Fibroblast of the aortic adventitia (primary cell): ENCODE results near the gene SIM2. TPM values are rescaled to one million over a fixed set of nuclear protein-coding genes. Genes with fewer than 3 reads are reported as not detected.

Source experiments
- DNase-seq: peaks from one replicate; pipeline ENCODE4 v3.0.0-alpha.2; 2010; ENCODE audit warnings: low read depth
- H3K4me3 ChIP-seq: 2 replicates; pipeline ENCODE4 v1.5.1; 2011; ENCODE audit warnings: low read depth, mild to moderate bottlenecking, control low read depth, low read length, moderate library complexity
- total RNA-seq: library from RNA; depleted of rRNA; stranded (reverse); fragments of >200 nt; gene quantifications from 2 replicates; pipeline ENCODE4 v1.2.3, GENCODE V29; 2012; ENCODE audit warnings: low replicate concordance
- TF ChIP-seq, protein P1 (sequence below): IDR thresholded peaks from 2 replicates; pipeline ENCODE4 v1.5.1; 2011; ENCODE audit warnings: mild to moderate bottlenecking, low read length, control low read depth, inconsistent platforms; ENCODE audit not compliant: insufficient read depth

SIM2 gene
- total RNA-seq, 1 donor, result 0.18 TPM

DNA sequence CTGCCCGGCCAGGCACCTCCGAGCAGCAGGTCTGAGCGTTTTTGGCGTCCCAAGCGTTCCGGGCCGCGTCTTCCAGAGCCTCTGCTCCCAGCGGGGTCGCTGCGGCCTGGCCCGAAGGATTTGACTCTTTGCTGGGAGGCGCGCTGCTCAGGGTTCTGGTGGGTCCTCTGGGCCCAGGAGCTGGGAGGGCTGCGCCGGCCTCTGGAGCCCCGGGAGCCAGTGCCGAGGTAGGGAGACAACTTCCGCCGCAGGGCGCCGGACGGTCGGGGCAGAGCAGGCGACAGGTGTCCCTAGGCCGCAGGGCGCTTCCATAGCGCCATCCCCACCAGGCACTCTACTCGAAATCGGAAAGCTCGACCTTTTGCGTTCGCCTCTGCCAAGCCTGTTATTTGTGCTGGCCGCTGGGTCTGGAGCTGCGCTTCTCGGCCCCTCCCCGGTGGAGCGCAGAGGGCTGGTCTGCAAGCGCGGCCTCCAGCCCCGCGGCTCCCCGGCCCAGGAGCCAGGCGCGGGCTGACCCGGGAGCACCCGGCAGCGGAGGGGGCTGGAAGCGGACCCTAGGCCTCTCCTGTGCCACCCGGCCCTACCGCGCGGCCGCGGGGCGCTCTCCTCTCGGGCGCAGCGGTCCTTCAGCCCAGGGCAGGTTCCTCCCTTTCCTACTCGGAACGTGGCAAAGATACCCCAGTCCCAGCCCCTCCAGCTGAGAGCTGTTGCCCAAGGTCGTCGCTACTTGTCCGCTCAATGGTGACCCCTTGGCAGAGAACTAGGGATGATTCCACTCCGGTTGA is 2.2 kb downstream of the SIM2 start:
- TF ChIP-seq, protein P1, sequence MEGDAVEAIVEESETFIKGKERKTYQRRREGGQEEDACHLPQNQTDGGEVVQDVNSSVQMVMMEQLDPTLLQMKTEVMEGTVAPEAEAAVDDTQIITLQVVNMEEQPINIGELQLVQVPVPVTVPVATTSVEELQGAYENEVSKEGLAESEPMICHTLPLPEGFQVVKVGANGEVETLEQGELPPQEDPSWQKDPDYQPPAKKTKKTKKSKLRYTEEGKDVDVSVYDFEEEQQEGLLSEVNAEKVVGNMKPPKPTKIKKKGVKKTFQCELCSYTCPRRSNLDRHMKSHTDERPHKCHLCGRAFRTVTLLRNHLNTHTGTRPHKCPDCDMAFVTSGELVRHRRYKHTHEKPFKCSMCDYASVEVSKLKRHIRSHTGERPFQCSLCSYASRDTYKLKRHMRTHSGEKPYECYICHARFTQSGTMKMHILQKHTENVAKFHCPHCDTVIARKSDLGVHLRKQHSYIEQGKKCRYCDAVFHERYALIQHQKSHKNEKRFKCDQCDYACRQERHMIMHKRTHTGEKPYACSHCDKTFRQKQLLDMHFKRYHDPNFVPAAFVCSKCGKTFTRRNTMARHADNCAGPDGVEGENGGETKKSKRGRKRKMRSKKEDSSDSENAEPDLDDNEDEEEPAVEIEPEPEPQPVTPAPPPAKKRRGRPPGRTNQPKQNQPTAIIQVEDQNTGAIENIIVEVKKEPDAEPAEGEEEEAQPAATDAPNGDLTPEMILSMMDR, result no peak
- H3K4me3 ChIP-seq, result peak overlapping the region; percentile 17
- DNase-seq, result no peak

DNA sequence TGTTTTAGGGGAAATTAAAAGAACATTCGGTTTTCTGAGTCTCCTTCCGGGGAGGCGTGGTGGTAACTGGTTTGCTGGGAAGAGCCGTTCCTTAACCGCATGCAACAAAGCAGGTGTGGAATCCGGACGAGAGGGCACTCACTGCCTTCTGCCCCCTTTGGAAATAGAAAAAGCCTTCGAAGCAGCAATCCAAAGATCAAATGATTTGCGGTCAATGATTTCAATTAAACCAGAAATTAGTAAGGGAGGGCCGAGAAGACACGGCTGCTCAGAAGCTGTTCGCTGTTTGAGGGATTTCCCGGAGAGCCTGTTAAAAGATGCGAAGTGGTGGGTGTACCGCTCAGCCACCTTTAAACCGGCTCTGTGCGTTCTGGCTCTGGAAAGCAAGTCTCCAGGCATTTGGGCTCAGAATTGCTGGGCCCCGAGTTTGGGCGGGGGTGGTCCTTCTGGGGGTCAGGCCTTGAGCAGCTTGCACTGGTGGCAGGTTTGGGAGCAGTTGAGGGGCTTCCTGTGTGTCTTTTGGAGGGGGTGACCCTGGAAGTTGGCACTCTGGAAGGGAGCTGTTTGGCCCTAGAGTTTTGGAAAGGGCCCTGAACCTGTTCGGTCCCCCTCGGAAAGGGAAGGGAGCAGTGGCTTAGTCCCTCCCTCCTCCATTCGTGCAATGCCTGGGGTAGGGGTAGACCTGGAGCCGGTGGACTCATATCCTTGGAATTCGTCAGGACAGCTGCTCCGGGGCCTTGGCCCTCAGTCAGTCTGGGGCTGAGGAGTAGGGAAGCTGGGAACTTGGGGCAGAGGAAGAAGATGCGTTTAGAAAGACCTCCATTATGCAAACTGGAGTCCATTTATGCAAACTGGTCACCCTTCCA is 3.1 kb downstream of the SIM2 start:
- no peak for DNase-seq
- TF ChIP-seq, protein P1, result no peak
- H3K4me3 ChIP-seq, result no peak overlapping the region

DNA sequence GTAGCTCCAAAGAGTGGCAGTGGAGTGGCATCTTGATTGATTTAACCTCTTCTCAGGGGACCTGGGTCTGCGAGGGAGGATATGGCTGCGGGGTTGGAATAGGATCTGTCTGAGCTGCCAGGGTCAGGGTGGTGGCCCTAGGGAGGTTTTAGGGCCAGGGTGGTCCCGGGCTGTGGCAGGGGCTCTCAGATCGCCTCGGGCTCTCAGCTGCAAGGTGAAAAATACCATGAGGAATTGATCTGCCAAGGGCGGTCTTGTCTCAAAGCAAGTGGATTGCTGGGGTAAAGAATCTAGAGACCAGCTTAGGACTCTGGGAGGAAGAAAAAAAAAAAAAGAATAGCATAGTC is 3.7 kb downstream of the SIM2 start:
- no peak overlapping the region for H3K4me3 ChIP-seq
- TF ChIP-seq, protein P1, result no peak
- no peak for DNase-seq

DNA sequence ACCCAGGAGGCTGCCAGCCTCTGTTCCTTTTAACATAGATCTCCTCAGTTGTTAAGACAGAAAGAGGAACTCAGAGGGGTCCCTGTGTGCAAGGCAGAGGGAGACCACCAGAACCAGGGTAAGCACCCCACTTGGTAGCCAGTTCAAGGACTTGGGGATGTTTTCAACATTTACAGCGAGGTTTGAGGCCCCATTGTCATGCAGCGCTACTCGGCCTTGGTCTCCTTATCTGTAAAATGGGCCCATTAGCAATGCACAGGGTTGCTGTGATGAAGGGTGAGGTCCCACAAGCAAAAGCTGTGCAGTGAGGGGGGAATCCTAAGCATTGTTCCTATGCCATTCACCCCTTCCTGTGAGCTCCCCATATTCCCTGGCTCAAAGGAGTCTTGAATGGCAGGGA is 4.2 kb downstream of the SIM2 start:
- TF ChIP-seq, protein P1, result no peak
- H3K4me3 ChIP-seq, result no peak overlapping the region
- DNase-seq, result no peak

DNA sequence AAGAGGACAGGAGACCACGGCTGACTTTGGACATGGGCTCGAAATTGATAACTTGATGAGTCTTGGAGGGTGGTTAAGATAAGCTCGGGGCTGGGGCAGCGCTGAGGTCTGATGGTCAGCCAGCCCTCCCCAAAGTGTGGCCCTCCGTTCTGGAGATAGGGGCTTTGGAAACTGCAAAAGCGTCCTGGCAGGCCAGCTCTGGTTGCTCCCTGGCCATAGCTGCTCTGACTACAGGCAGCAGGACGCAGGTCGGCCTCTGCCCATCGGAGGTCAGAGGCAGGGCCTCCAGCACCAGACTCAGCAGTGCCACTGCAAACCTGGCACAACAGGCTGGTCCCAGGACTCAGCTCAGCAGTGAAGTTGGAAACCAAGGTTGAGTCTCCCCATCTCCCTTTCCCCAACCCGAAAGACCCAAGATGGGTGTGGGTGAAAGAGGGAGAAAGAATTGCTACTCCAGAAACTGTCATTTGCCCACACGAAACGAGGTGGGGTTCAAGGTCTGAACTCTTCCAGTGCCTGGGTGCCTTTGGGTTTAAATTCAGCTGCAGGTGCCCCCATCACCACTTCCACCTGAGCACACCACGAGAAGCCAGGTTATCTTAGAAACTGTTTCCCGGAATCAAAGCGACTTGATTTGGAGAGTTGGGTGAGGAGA is 4.8 kb downstream of the SIM2 start:
- TF ChIP-seq, protein P1, result no peak
- DNase-seq, result no peak
- no peak overlapping the region for H3K4me3 ChIP-seq

DNA sequence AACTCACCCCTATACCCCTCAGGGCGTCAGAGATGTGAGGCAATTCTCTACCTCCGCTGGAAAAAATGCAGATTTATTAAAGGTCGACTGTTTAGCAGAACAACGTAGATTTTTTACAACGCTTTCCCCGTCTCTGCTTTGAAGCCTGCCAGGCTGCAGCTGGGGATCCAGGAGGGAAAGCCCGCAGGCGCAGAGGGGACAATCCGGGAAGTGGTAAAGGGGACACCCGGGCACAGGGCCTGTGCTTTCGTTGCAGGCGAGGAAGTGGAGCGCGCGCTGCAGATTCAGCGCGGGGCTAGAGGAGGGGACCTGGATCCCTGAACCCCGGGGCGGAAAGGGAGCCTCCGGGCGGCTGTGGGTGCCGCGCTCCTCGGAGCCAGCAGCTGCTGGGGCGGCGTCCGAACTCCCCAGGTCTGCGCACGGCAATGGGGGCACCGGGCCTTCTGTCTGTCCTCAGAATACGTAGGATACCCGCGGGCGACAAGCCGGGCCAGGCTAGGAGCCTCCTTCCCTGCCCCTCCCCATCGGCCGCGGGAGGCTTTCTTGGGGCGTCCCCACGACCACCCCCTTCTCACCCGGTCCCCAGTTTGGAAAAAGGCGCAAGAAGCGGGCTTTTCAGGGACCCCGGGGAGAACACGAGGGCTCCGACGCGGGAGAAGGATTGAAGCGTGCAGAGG is 5.5 kb downstream of the SIM2 start:
- no peak for DNase-seq
- TF ChIP-seq, protein P1, result no peak
- H3K4me3 ChIP-seq, result no peak overlapping the region
